K562 (cell line): ENCODE results near the gene B3GAT3. TPM values are rescaled to one million over a fixed set of nuclear protein-coding genes. Genes with fewer than 3 reads are reported as not detected.

Experiments
- ATF4 ChIP-seq: fragments of 450-650 bp; formaldehyde crosslinking; IDR thresholded peaks from 2 replicates; pipeline ENCODE4 v1.4.0; 2022; ENCODE audit warnings: mild to moderate bottlenecking, moderate library complexity
- CREB5 ChIP-seq: fragments of 250-450 bp; sonication (Bioruptor Pico); IDR thresholded peaks from 2 replicates; pipeline ENCODE4 v1.5.0; 2020; ENCODE audit warnings: mild to moderate bottlenecking
- HINFP ChIP-seq: fragments of 450-650 bp; conservative IDR thresholded peaks from 2 replicates; pipeline ENCODE4 v1.6.1; 2016; ENCODE audit warnings: missing genetic modification characterization, low read depth, mild to moderate bottlenecking, control low read depth, missing compliant biosample characterization
- LCOR ChIP-seq: sonication (generic); formaldehyde crosslinking; IDR thresholded peaks from 2 replicates; pipeline ENCODE4 v1.8.0; 2022; ENCODE audit warnings: mild to moderate bottlenecking, missing genetic modification reagents
- PHF20 ChIP-seq: fragments of 450-650 bp; IDR thresholded peaks from 2 replicates; pipeline ENCODE4 v1.6.1; 2018; ENCODE audit not compliant: partially characterized antibody
- RHOXF2B ChIP-seq: fragments of 250-450 bp; sonication (Bioruptor Pico); conservative IDR thresholded peaks from 2 replicates; pipeline ENCODE4 v1.5.1; 2021
- ZBTB40 ChIP-seq, 2 experiments: fragments of 450-650 bp in 1 of 2; sonication (generic) in 1 of 2; formaldehyde crosslinking in 1 of 2; IDR thresholded peaks; 2 replicates each; pipeline versions ENCODE4 v1.7.1 to v1.9.0; 2016 to 2022; ENCODE audit warnings: inconsistent platforms in 1 of 2, mild to moderate bottlenecking in 1 of 2, missing genetic modification reagents in 1 of 2
- ZNF384 ChIP-seq: IDR thresholded peaks from 2 replicates; pipeline ENCODE4 v1.6.1; 2012; ENCODE audit warnings: low read depth, low read length, improper control_type of control experiment
- ZNF644 ChIP-seq: fragments of 200-800 bp; sonication (Bioruptor generic); IDR thresholded peaks from 2 replicates; pipeline ENCODE4 v1.6.1; 2016; ENCODE audit warnings: low read depth, missing genetic modification characterization, missing compliant biosample characterization
- ZNF695 ChIP-seq: fragments of 450-650 bp; formaldehyde crosslinking; IDR thresholded peaks from 2 replicates; pipeline ENCODE4 v1.4.0; 2020; ENCODE audit warnings: mild to moderate bottlenecking, moderate library complexity
- polyA plus RNA-seq, 8 experiments: library from polyadenylated mRNA; depleted of rRNA in 4 of 8; stranded (reverse) in 5 of 8; unstranded in 3 of 8; fragments of >200 nt; fragmentation: Nextera tagmentation in 2 of 8; fragmentation: Illumina TruSeq in 1 of 8; extraction: Ambion mirVana in 2 of 8; extraction: Trizol in 1 of 8; gene quantifications; 2 replicates each; pipeline versions ENCODE4 v1.2.1 to v1.2.3, GENCODE V29; 2011 to 2014; ENCODE audit warnings: inconsistent platforms in 1 of 8, missing spikeins in 1 of 8
- total RNA-seq, 7 experiments: library from RNA; depleted of rRNA in 6 of 7; stranded (reverse); fragments of >200 nt in 6 of 7; fragmentation: Illumina TruSeq in 2 of 7; extraction: Trizol in 2 of 7; gene quantifications; 2 replicates each; pipeline versions ENCODE4 v1.2.1 to v1.2.3, GENCODE V29; 2011 to 2021; ENCODE audit warnings: low replicate concordance in 1 of 7
- TF ChIP-seq, protein P1 (sequence below): sonication (generic); formaldehyde crosslinking; IDR thresholded peaks from 2 replicates; pipeline ENCODE4 v1.8.0; 2022; ENCODE audit warnings: mild to moderate bottlenecking, missing genetic modification reagents, borderline replicate concordance

B3GAT3 gene
- total and polyA plus RNA-seq, 9 of the 15 experiments (the other 6 are each of a cell fraction or from before 2014, with no cell fraction given): 0.30 to 64.0 (median 21.4) TPM

- no peak for TF ChIP-seq HINFP
- no peak for TF ChIP-seq ZNF384
- TF ChIP-seq ZNF695: no peak
- TF ChIP-seq ATF4 (CRISPR knock-in tag): peak; percentile 30; the same call in 1 of the 2 replicates
- TF ChIP-seq ZBTB40 (IDR thresholded peaks at IDR 0.05): no peak
- TF ChIP-seq ZBTB40 (CRISPR knock-in tag; IDR thresholded peaks at IDR 0.05): no peak
- peak; percentile 17; the same call in 1 of the 2 replicates for TF ChIP-seq LCOR (CRISPR knock-in tag)
- no peak for TF ChIP-seq ZNF644
- TF ChIP-seq CREB5 (CRISPR knock-in tag): 0 out of 2 replicates have a peak, but pooled peaks have one; percentile 34
- TF ChIP-seq RHOXF2B: 0 out of 2 replicates have a peak, but pooled peaks have one; percentile 54
- TF ChIP-seq PHF20: no peak
- TF ChIP-seq, protein P1, sequence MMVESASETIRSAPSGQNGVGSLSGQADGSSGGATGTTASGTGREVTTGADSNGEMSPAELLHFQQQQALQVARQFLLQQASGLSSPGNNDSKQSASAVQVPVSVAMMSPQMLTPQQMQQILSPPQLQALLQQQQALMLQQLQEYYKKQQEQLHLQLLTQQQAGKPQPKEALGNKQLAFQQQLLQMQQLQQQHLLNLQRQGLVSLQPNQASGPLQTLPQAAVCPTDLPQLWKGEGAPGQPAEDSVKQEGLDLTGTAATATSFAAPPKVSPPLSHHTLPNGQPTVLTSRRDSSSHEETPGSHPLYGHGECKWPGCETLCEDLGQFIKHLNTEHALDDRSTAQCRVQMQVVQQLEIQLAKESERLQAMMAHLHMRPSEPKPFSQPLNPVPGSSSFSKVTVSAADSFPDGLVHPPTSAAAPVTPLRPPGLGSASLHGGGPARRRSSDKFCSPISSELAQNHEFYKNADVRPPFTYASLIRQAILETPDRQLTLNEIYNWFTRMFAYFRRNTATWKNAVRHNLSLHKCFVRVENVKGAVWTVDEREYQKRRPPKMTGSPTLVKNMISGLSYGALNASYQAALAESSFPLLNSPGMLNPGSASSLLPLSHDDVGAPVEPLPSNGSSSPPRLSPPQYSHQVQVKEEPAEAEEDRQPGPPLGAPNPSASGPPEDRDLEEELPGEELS (CRISPR knock-in tag): no peak
Observed at GRCh38 chr11:62574363-62575071, 47.3 kb downstream of the B3GAT3 start (continued).
